IMR-90 (cell line): Measurements from ENCODE around the gene WRAP73. TPM values are rescaled to one million over a fixed set of nuclear protein-coding genes. Genes with fewer than 3 reads are reported as not detected.

Experiments used
- ATAC-seq: fragments of 200-7000 bp; cut with Tn5 transposase; 2 replicates; pipeline ENCODE4 v1.9.1; 2020; ENCODE audit warnings: low read depth, mild to moderate bottlenecking, moderate library complexity
- BruUV-seq: library from RNA; stranded (reverse); fragments of 400-500 nt; replicated peaks from 2 replicates; lab custom pipeline; 2021; lab: Mats Ljungman, UMichigan
- CTCF ChIA-PET: fragments of 300-600 bp; formaldehyde crosslinking; extraction: SDS; loops from one replicate; lab custom pipeline; 2021; ENCODE audit warnings: antibody characterized with exemption; lab: Yijun Ruan, JAX
- POLR2A ChIA-PET: fragments of 300-600 bp; sonication (Branson Sonifier 250); formaldehyde crosslinking; loops from one replicate; lab custom pipeline; 2022; ENCODE audit warnings: antibody characterized with exemption; ENCODE audit not compliant: unreplicated experiment; lab: Charles Lee
- DNase-seq: peaks from one replicate; pipeline ENCODE4 v3.0.0; 2013
- H2AFZ ChIP-seq: replicated peaks from 2 replicates; pipeline ENCODE3; 2013; ENCODE audit warnings: low read length, mild to moderate bottlenecking; ENCODE audit not compliant: poor library complexity
- H2AK5ac ChIP-seq: 2 replicates; pipeline ENCODE4 v1.6.1; 2013; ENCODE audit warnings: low read depth, low read length, inconsistent platforms
- H2AK9ac ChIP-seq: replicated peaks from 2 replicates; pipeline ENCODE3; 2013; ENCODE audit warnings: mild to moderate bottlenecking, low read depth, low read length, moderate library complexity; ENCODE audit not compliant: poor library complexity
- H2BK120ac ChIP-seq: 2 replicates; pipeline ENCODE4 v1.6.1; 2013; ENCODE audit warnings: low read depth, low read length, inconsistent platforms
- H2BK15ac ChIP-seq: 3 replicates; pipeline ENCODE4 v1.6.1; 2013; ENCODE audit warnings: low read depth, low read length, inconsistent platforms
- H2BK20ac ChIP-seq: 2 replicates; pipeline ENCODE4 v1.6.1; 2013; ENCODE audit warnings: low read depth, mild to moderate bottlenecking, inconsistent platforms, low read length, moderate library complexity
- H2BK5ac ChIP-seq: 2 replicates; pipeline ENCODE4 v1.6.1; 2013; ENCODE audit warnings: mild to moderate bottlenecking, low read depth, low read length, inconsistent platforms; ENCODE audit not compliant: poor library complexity, severe bottlenecking
- H3K14ac ChIP-seq: replicated peaks from 2 replicates; pipeline ENCODE4 v1.6.1; 2013; ENCODE audit warnings: low read depth, low read length, inconsistent platforms
- H3K18ac ChIP-seq: 2 replicates; pipeline ENCODE4 v1.6.1; 2013; ENCODE audit warnings: low read depth, low read length, control low read depth
- H3K23ac ChIP-seq: 2 replicates; pipeline ENCODE4 v1.6.1; 2013; ENCODE audit warnings: low read depth, low read length, inconsistent platforms
- H3K27ac ChIP-seq: 2 replicates; pipeline ENCODE4 v1.5.1; 2013; ENCODE audit warnings: mild to moderate bottlenecking, control low read depth, low read length; ENCODE audit not compliant: insufficient read depth
- H3K27me3 ChIP-seq: 2 replicates; pipeline ENCODE4 v1.6.1; 2013; ENCODE audit warnings: low read length; ENCODE audit not compliant: control insufficient read depth, insufficient read depth
- H3K36me3 ChIP-seq: 2 replicates; pipeline ENCODE4 v1.6.1; 2013; ENCODE audit warnings: low read length, mixed read lengths; ENCODE audit not compliant: control insufficient read depth, insufficient read depth
- H3K4ac ChIP-seq: 2 replicates; pipeline ENCODE4 v1.6.1; 2013; ENCODE audit warnings: low read depth, low read length, inconsistent platforms
- H3K4me1 ChIP-seq: 2 replicates; pipeline ENCODE4 v1.6.1; 2013; ENCODE audit warnings: low read length, mixed read lengths; ENCODE audit not compliant: control insufficient read depth, insufficient read depth
- H3K4me2 ChIP-seq: 2 replicates; pipeline ENCODE4 v1.6.1; 2013; ENCODE audit warnings: low read depth, mild to moderate bottlenecking, control low read depth, low read length, moderate library complexity
- H3K4me3 ChIP-seq: 2 replicates; pipeline ENCODE4 v1.5.1; 2013; ENCODE audit warnings: low read depth, mild to moderate bottlenecking, control low read depth, low read length, moderate library complexity; ENCODE audit not compliant: insufficient read depth
- H3K56ac ChIP-seq: 2 replicates; pipeline ENCODE4 v1.6.1; 2013; ENCODE audit warnings: low read length, inconsistent platforms; ENCODE audit not compliant: insufficient read depth; ENCODE audit errors: extremely low read depth
- H3K79me1 ChIP-seq, 2 experiments: 2 replicates each; pipeline ENCODE4 v1.6.1; 2013; ENCODE audit warnings: low read length in 2 of 2, inconsistent platforms in 1 of 2, low read depth in 1 of 2
- H3K9ac ChIP-seq: 2 replicates; pipeline ENCODE4 v1.6.1; 2013; ENCODE audit warnings: low read depth, low read length, control low read depth
- H3K9me1 ChIP-seq: 2 replicates; pipeline ENCODE4 v1.6.1; 2013; ENCODE audit warnings: low read length, inconsistent platforms; ENCODE audit not compliant: insufficient read depth
- H3K9me3 ChIP-seq: 2 replicates; pipeline ENCODE4 v1.6.1; 2013; ENCODE audit warnings: low read length; ENCODE audit not compliant: control insufficient read depth, insufficient read depth
- H4K20me1 ChIP-seq: 2 replicates; pipeline ENCODE4 v1.6.1; 2013; ENCODE audit warnings: low read length, inconsistent platforms; ENCODE audit not compliant: insufficient read depth
- H4K5ac ChIP-seq: 2 replicates; pipeline ENCODE4 v1.6.1; 2013; ENCODE audit warnings: mild to moderate bottlenecking, low read depth, low read length, control low read depth
- H4K8ac ChIP-seq, 2 experiments: 2 replicates each; pipeline ENCODE4 v1.6.1; 2013; ENCODE audit warnings: low read depth in 2 of 2, low read length in 2 of 2, control low read depth in 1 of 2, inconsistent platforms in 1 of 2
- H4K91ac ChIP-seq: 2 replicates; pipeline ENCODE4 v1.6.1; 2013; ENCODE audit warnings: low read depth, low read length, inconsistent platforms; ENCODE audit not compliant: insufficient read depth
- CEBPB ChIP-seq: IDR thresholded peaks from 2 replicates; pipeline ENCODE4 v1.6.1; 2012; ENCODE audit warnings: low read depth, low read length, improper control_type of control experiment
- CHD1 ChIP-seq: IDR thresholded peaks from 2 replicates; pipeline ENCODE4 v1.6.1; 2012; ENCODE audit warnings: low read depth, low read length, improper control_type of control experiment
- MXI1 ChIP-seq: IDR thresholded peaks from 2 replicates; pipeline ENCODE4 v1.6.1; 2012; ENCODE audit warnings: low read depth, mild to moderate bottlenecking, low read length, moderate library complexity, borderline replicate concordance
- POLR2A ChIP-seq: IDR thresholded peaks from 2 replicates; pipeline ENCODE4 v1.6.1; 2012; ENCODE audit warnings: mild to moderate bottlenecking, low read depth, low read length
- RAD21 ChIP-seq: IDR thresholded peaks from 2 replicates; pipeline ENCODE4 v1.6.1; 2012; ENCODE audit warnings: low read length, improper control_type of control experiment
- RCOR1 ChIP-seq: IDR thresholded peaks from 2 replicates; pipeline ENCODE4 v1.6.1; 2012; ENCODE audit warnings: mild to moderate bottlenecking, low read length, improper control_type of control experiment; ENCODE audit not compliant: insufficient replicate concordance
- RFX5 ChIP-seq: IDR thresholded peaks from 2 replicates; pipeline ENCODE4 v1.8.0; 2012; ENCODE audit warnings: low read depth, mild to moderate bottlenecking, low read length, moderate library complexity
- SMC3 ChIP-seq: fragments of 150-350 bp; IDR thresholded peaks from 2 replicates; pipeline ENCODE4 v1.6.1; 2016; ENCODE audit warnings: low read depth, mild to moderate bottlenecking, antibody characterized with exemption, low read length, moderate library complexity
- WGBS, 2 experiments: methylation state at CpG; one replicate each; pipeline versions ENCODE4 v1.1.5 to v1.1.7; 2013; ENCODE audit warnings: missing lambda C conversion rate in 2 of 2; ENCODE audit not compliant: insufficient read length in 1 of 2; ENCODE audit errors: extremely low coverage in 2 of 2; 5-methylcytosine and 5-hydroxymethylcytosine counted together
- dilution Hi-C: fragments of 300-500 bp; cut with HindIII; formaldehyde crosslinking; loops from one replicate; pipeline ENCODE4 v1.14.3; 2018; ENCODE audit warnings: low sequenced_read_pairs; ENCODE audit not compliant: unreplicated experiment
- in situ Hi-C: fragments of 300-500 bp; cut with MboI; formaldehyde crosslinking; loops from 3 replicates; pipeline ENCODE4 v1.14.3; 2019; ENCODE audit warnings: low sequenced_read_pairs, inconsistent platforms, mixed read lengths
- intact Hi-C: fragments of 100-400 bp; cut with micrococcal nuclease; formaldehyde crosslinking; loops from 2 replicates; pipeline ENCODE4 v1.10.0; 2022
- polyA plus RNA-seq, 3 experiments: library from polyadenylated mRNA; depleted of rRNA; stranded (reverse); fragments of >200 nt; gene quantifications; 2 replicates each; pipeline ENCODE4 v1.2.3, GENCODE V29; 2012; ENCODE audit warnings: low replicate concordance in 1 of 3
- total RNA-seq: library from RNA; depleted of rRNA; stranded (reverse); fragments of >200 nt; gene quantifications from 2 replicates; pipeline ENCODE4 v1.2.3, GENCODE V29; 2012
- TF ChIP-seq, protein P1 (sequence below): fragments of 150-350 bp; IDR thresholded peaks from 2 replicates; pipeline ENCODE4 v1.6.1; 2017; ENCODE audit warnings: mild to moderate bottlenecking, antibody characterized with exemption, low read length, low read depth
- TF ChIP-seq, protein P2 (sequence below): fragments of 150-350 bp; IDR thresholded peaks from 2 replicates; pipeline ENCODE4 v1.6.1; 2016; ENCODE audit warnings: low read depth, mild to moderate bottlenecking, low read length, moderate library complexity, borderline replicate concordance
- TF ChIP-seq, protein P3 (sequence below): conservative IDR thresholded peaks from 2 replicates; pipeline ENCODE4 v1.5.1; 2012; ENCODE audit warnings: mild to moderate bottlenecking, low read depth, low read length, improper control_type of control experiment

The WRAP73 gene
- total and polyA plus RNA-seq, 2 of the 4 experiments (the other 2 are of a cell fraction) = 10.8 to 23.6 TPM

DNA sequence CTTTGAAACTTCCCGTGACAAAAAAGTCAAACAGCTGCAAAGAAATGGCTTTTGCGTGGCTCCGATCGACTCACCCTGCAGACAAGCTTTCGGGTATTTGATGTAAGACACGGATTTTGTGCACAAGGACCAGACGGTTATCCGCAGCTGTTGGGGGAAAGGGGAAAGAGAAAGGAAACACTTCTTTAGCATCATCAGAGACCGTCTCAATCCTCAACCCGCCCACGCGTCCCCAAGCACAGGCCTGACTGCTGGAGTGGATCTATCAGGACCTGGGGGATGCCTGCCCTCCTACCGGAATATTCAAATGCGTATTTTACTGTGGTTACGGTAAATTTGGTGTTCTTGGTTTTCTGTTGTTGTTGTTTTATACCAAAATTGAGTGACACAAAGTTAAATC is 11.2 kb downstream of the WRAP73 start:
- no peak overlapping the region for H2BK20ac ChIP-seq
- H3K4me3 ChIP-seq = no peak overlapping the region
- BruUV-seq = no TSS peak
- H4K8ac ChIP-seq = no peak overlapping the region
- H3K79me1 ChIP-seq = peaks cover 0 to 5% of the 10 kb centered on the region in 2 experiments; a peak in 1 of 4 replicates
- no peak overlapping the region for H3K18ac ChIP-seq
- H2BK5ac ChIP-seq = no peak overlapping the region
- POLR2A ChIA-PET = no interaction called here
- no peak overlapping the region for H3K4me2 ChIP-seq
- WGBS, 2 experiments = 96% methylated on average over 4 of the region's 15 CpGs; no CpG with 5 or more reads in 1 of the 2 experiments
- in situ Hi-C loops = no loop called here
- 0 out of 2 replicates have a peak, but pooled peaks cover 3% of the 10 kb centered on the region for H3K9me1 ChIP-seq
- H3K14ac ChIP-seq = no peak overlapping the region
- no peak overlapping the region for H3K56ac ChIP-seq
- H3K9ac ChIP-seq = no peak overlapping the region
- no peak overlapping the region for H4K91ac ChIP-seq
- no peak overlapping the region for H2AK9ac ChIP-seq
- DNase-seq = no peak
- H3K27ac ChIP-seq = no peak overlapping the region
- H2BK15ac ChIP-seq = no peak overlapping the region
- no peak overlapping the region for H3K4ac ChIP-seq
- no peak overlapping the region for H3K23ac ChIP-seq
- ATAC-seq = no peak
- H3K9me3 ChIP-seq = no peaks in the 10 kb centered on the region
- dilution Hi-C loops = no loop called here
- H3K36me3 ChIP-seq = peaks cover 49% of the 10 kb centered on the region
- TF ChIP-seq MXI1 (no peak), RFX5 (no peak), POLR2A (no peak), RCOR1 (no peak), CEBPB (no peak), SMC3 (no peak), RAD21 (no peak), CHD1 (no peak)
- TF ChIP-seq, protein P1, sequence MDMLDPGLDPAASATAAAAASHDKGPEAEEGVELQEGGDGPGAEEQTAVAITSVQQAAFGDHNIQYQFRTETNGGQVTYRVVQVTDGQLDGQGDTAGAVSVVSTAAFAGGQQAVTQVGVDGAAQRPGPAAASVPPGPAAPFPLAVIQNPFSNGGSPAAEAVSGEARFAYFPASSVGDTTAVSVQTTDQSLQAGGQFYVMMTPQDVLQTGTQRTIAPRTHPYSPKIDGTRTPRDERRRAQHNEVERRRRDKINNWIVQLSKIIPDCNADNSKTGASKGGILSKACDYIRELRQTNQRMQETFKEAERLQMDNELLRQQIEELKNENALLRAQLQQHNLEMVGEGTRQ = no peak
- TF ChIP-seq, protein P2, sequence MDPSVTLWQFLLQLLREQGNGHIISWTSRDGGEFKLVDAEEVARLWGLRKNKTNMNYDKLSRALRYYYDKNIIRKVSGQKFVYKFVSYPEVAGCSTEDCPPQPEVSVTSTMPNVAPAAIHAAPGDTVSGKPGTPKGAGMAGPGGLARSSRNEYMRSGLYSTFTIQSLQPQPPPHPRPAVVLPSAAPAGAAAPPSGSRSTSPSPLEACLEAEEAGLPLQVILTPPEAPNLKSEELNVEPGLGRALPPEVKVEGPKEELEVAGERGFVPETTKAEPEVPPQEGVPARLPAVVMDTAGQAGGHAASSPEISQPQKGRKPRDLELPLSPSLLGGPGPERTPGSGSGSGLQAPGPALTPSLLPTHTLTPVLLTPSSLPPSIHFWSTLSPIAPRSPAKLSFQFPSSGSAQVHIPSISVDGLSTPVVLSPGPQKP = no peak
- TF ChIP-seq, protein P3, sequence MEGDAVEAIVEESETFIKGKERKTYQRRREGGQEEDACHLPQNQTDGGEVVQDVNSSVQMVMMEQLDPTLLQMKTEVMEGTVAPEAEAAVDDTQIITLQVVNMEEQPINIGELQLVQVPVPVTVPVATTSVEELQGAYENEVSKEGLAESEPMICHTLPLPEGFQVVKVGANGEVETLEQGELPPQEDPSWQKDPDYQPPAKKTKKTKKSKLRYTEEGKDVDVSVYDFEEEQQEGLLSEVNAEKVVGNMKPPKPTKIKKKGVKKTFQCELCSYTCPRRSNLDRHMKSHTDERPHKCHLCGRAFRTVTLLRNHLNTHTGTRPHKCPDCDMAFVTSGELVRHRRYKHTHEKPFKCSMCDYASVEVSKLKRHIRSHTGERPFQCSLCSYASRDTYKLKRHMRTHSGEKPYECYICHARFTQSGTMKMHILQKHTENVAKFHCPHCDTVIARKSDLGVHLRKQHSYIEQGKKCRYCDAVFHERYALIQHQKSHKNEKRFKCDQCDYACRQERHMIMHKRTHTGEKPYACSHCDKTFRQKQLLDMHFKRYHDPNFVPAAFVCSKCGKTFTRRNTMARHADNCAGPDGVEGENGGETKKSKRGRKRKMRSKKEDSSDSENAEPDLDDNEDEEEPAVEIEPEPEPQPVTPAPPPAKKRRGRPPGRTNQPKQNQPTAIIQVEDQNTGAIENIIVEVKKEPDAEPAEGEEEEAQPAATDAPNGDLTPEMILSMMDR = no peak
- no peak overlapping the region for H2BK120ac ChIP-seq
- H2AK5ac ChIP-seq = no peak overlapping the region
- intact Hi-C loops = no loop called here
- CTCF ChIA-PET = no interaction called here
- no peaks in the 10 kb centered on the region for H3K27me3 ChIP-seq
- H4K20me1 ChIP-seq = no peaks in the 10 kb centered on the region
- no peak overlapping the region for H4K5ac ChIP-seq
- H2AFZ ChIP-seq = no peak overlapping the region
- H3K4me1 ChIP-seq = no peaks in the 10 kb centered on the region
